GM18505 (cell line): ENCODE measurements around the gene ZNF778.
"Not testable (repeated sequence)": the region's sequence is repeated elsewhere in the genome, so short reads cannot be mapped to it uniquely, and the experiment has no call there.

Experiments used
- ATAC-seq: cut with Tn5 transposase; IDR thresholded peaks from one replicate; pipeline ENCODE4 v1.9.1; 2021; ENCODE audit not compliant: unreplicated experiment
- POLR2A ChIP-seq: IDR thresholded peaks from 4 replicates; pipeline ENCODE4 v1.6.1; 2011; ENCODE audit warnings: borderline replicate concordance; ENCODE audit not compliant: insufficient read depth, insufficient read length; ENCODE audit errors: extremely low read depth

The ZNF778 gene

GRCh38 chr16:89241187-89242007 is 23.9 kb downstream of the ZNF778 start:
- ATAC-seq: peak; percentile 68
- peak; percentile 93 for TF ChIP-seq POLR2A

- ATAC-seq: no peak
- TF ChIP-seq POLR2A: no peak
Measured at GRCh38 chr16:89242795-89243200, 25.3 kb downstream of the ZNF778 start.

- TF ChIP-seq POLR2A: no peak
- no peak for ATAC-seq
Measured at GRCh38 chr16:89243664-89244063, 26.2 kb downstream of the ZNF778 start.

- ATAC-seq: not testable (repeated sequence)
Measured at GRCh38 chr16:89244264-89244663, 26.8 kb downstream of the ZNF778 start.

- no peak for ATAC-seq
- no peak for TF ChIP-seq POLR2A
Measured at GRCh38 chr16:89244754-89245153, 27.3 kb downstream of the ZNF778 start.

GRCh38 chr16:89246383-89246902 is 28.9 kb downstream of the ZNF778 start:
- no peak for ATAC-seq
- TF ChIP-seq POLR2A: no peak

- TF ChIP-seq POLR2A: no peak
- peak; percentile 84 for ATAC-seq
Measured at GRCh38 chr16:89246903-89247733, 29.6 kb downstream of the ZNF778 start.

- not testable (repeated sequence) for ATAC-seq
Measured at GRCh38 chr16:89247734-89248075, 30.2 kb downstream of the ZNF778 start.

GRCh38 chr16:89248196-89248982 is 30.9 kb downstream of the ZNF778 start:
- ATAC-seq: no peak
- no peak for TF ChIP-seq POLR2A

- TF ChIP-seq POLR2A: no peak
- ATAC-seq: no peak
Measured at GRCh38 chr16:89253548-89254287, 36.2 kb downstream of the ZNF778 start.

GRCh38 chr16:89256651-89257254 is 39.2 kb downstream of the ZNF778 start:
- no peak for ATAC-seq

GRCh38 chr16:89257281-89257731 is 39.8 kb downstream of the ZNF778 start:
- no peak for ATAC-seq

More at GRCh38 chr16:89256651-89257254, 39.2 kb downstream of the ZNF778 start:
- TF ChIP-seq POLR2A: no peak

More at GRCh38 chr16:89257281-89257731, 39.8 kb downstream of the ZNF778 start:
- TF ChIP-seq POLR2A: no peak
